GM12892 (cell line): Measurements from ENCODE around the gene CALU.

ENCODE experiments used
- DNase-seq: peaks from one replicate; pipeline ENCODE4 v3.0.0; 2011; ENCODE audit not compliant: insufficient read length
- FAIRE-seq: peaks from 2 replicates; lab custom pipeline; 2011; peaks lifted over from hg19 to GRCh38; lab: Jason Lieb, UNC
- POLR2A ChIP-seq: IDR thresholded peaks from 2 replicates; pipeline ENCODE4 v1.6.1; 2011; ENCODE audit warnings: low read depth, low read length, control low read depth
- POLR2AphosphoS5 ChIP-seq: IDR thresholded peaks from 2 replicates; pipeline ENCODE4 v1.6.1; 2011; ENCODE audit warnings: low read depth, low read length, control low read depth
- TAF1 ChIP-seq: IDR thresholded peaks from 2 replicates; pipeline ENCODE4 v1.6.1; 2011; ENCODE audit warnings: low read depth, mild to moderate bottlenecking, control low read depth, low read length, borderline replicate concordance

CALU gene

GRCh38 chr7:128740996-128741395, 1.8 kb downstream of the CALU start:
- TF ChIP-seq POLR2AphosphoS5 (no peak), TAF1 (no peak), POLR2A (no peak)
- FAIRE-seq (no peak), DNase-seq (no peak)

- FAIRE-seq (no peak), DNase-seq (no peak)
- TF ChIP-seq POLR2A (no peak), POLR2AphosphoS5 (no peak), TAF1 (no peak)
These were observed 2.3 kb downstream of the CALU start for GRCh38 chr7:128741491-128741890.

GRCh38 chr7:128742206-128742605, 3.0 kb downstream of the CALU start:
- DNase-seq (no peak), FAIRE-seq (no peak)
- TF ChIP-seq TAF1 (no peak), POLR2A (no peak)

GRCh38 chr7:128743112-128743772, 4.1 kb downstream of the CALU start:
- no peak for TF ChIP-seq POLR2AphosphoS5
- TF ChIP-seq TAF1: no peak
- no peak for TF ChIP-seq POLR2A
- FAIRE-seq: no peak
- no peak for DNase-seq

GRCh38 chr7:128744366-128744905, 5.3 kb downstream of the CALU start:
- DNase-seq (no peak), FAIRE-seq (no peak)
- no peak for TF ChIP-seq TAF1

- DNase-seq: no peak
- TF ChIP-seq TAF1 (no peak), POLR2A (no peak), POLR2AphosphoS5 (no peak)
- FAIRE-seq: peak; percentile 24
These were observed 6.5 kb downstream of the CALU start for GRCh38 chr7:128745706-128746105.

GRCh38 chr7:128747327-128748079, 8.3 kb downstream of the CALU start:
- no peak for DNase-seq
- no peak for TF ChIP-seq POLR2A
- no peak for TF ChIP-seq POLR2AphosphoS5
- no peak for TF ChIP-seq TAF1
- FAIRE-seq: no peak

GRCh38 chr7:128752251-128752650, 13.1 kb downstream of the CALU start:
- no peak for TF ChIP-seq TAF1
- DNase-seq: no peak
- no peak for FAIRE-seq

GRCh38 chr7:128755075-128755818, 16.1 kb downstream of the CALU start:
- FAIRE-seq (no peak), DNase-seq (no peak)
- TF ChIP-seq POLR2AphosphoS5 (no peak), TAF1 (no peak), POLR2A (no peak)

- FAIRE-seq (no peak), DNase-seq (no peak)
- TF ChIP-seq POLR2A (no peak), TAF1 (no peak), POLR2AphosphoS5 (no peak)
These were observed 16.8 kb downstream of the CALU start for GRCh38 chr7:128755819-128756476.

- FAIRE-seq (no peak), DNase-seq (no peak)
- TF ChIP-seq POLR2A (no peak), TAF1 (no peak), POLR2AphosphoS5 (no peak)
These were observed 18.0 kb downstream of the CALU start for GRCh38 chr7:128757203-128757602.
